HepG2 (cell line): ENCODE data around the gene KPNA3. TPM values are rescaled to one million over a fixed set of nuclear protein-coding genes. Genes with fewer than 3 reads are reported as not detected.
A peak's percentile ranks its signal among the peaks of the same experiment; 100 is the strongest.

ENCODE experiments used
- ESRRA ChIP-seq: sonication (generic); formaldehyde crosslinking; IDR thresholded peaks from 2 replicates; pipeline ENCODE4 v1.5.1; 2020; ENCODE audit warnings: mild to moderate bottlenecking, low read depth, missing genetic modification reagents
- GATAD2A ChIP-seq: IDR thresholded peaks from 2 replicates; pipeline ENCODE4 v1.6.1; 2016
- HNF4A ChIP-seq: sonication (generic); formaldehyde crosslinking; IDR thresholded peaks from 2 replicates; pipeline ENCODE4 v1.4.0; 2020; ENCODE audit warnings: missing genetic modification reagents
- NCOA2 ChIP-seq: sonication (generic); formaldehyde crosslinking; IDR thresholded peaks from 2 replicates; pipeline ENCODE4 v1.8.0; 2022; ENCODE audit warnings: inconsistent platforms
- NCOR1 ChIP-seq: fragments of 200-600 bp; sonication (generic); IDR thresholded peaks from 2 replicates; pipeline ENCODE4 v1.7.0; 2017; ENCODE audit warnings: antibody characterized with exemption, low read length, borderline replicate concordance
- NR2F6 ChIP-seq, 2 experiments: IDR thresholded peaks; 2 replicates each; pipeline ENCODE4 v1.6.1; 2016; ENCODE audit warnings: antibody characterized with exemption in 1 of 2, mild to moderate bottlenecking in 1 of 2
- TFDP1 ChIP-seq: IDR thresholded peaks from 2 replicates; pipeline ENCODE4 v1.6.1; 2016; ENCODE audit warnings: missing compliant biosample characterization, missing genetic modification reagents, borderline replicate concordance
- ZMYM4 ChIP-seq: sonication (generic); formaldehyde crosslinking; IDR thresholded peaks from 2 replicates; pipeline ENCODE4 v1.8.1; 2023; ENCODE audit warnings: mild to moderate bottlenecking, missing genetic modification reagents
- ZNF629 ChIP-seq: sonication (generic); formaldehyde crosslinking; conservative IDR thresholded peaks from 2 replicates; pipeline ENCODE4 v1.5.0; 2020; ENCODE audit warnings: missing genetic modification reagents
- ZNF782 ChIP-seq: sonication (generic); formaldehyde crosslinking; IDR thresholded peaks from 2 replicates; pipeline ENCODE4 v1.4.0; 2020; ENCODE audit warnings: missing genetic modification reagents, mild to moderate bottlenecking, borderline replicate concordance
- ZNF841 ChIP-seq: sonication (generic); formaldehyde crosslinking; IDR thresholded peaks from 2 replicates; pipeline ENCODE4 v1.8.1; 2023; ENCODE audit warnings: missing genetic modification reagents, borderline replicate concordance
- polyA plus RNA-seq, 8 experiments: library from polyadenylated mRNA; depleted of rRNA in 3 of 8; stranded (reverse) in 7 of 8; unstranded in 1 of 8; fragments of >200 nt; fragmentation: Illumina TruSeq in 4 of 8; extraction: Trizol in 4 of 8; gene quantifications; 2 replicates each; pipeline versions ENCODE4 v1.2.1 to v1.2.3, GENCODE V29; 2011 to 2016; ENCODE audit warnings: low read depth in 4 of 8, missing spikeins in 1 of 8, mixed read lengths in 1 of 8; ENCODE audit not compliant: insufficient read depth in 1 of 8
- total RNA-seq, 5 experiments: library from RNA; depleted of rRNA; stranded (reverse); fragments of >200 nt; fragmentation: Illumina TruSeq; extraction: Trizol; gene quantifications; 2 replicates each; pipeline ENCODE4 v1.2.3, GENCODE V29; 2016; ENCODE audit warnings: low read depth in 1 of 5
- TF ChIP-seq, protein P1 (sequence below): sonication (generic); formaldehyde crosslinking; IDR thresholded peaks from 2 replicates; pipeline ENCODE4 v1.4.0; 2020; ENCODE audit warnings: mild to moderate bottlenecking, missing genetic modification reagents
- TF ChIP-seq, protein P2 (sequence below): IDR thresholded peaks from 2 replicates; pipeline ENCODE4 v1.4.0; 2020; ENCODE audit warnings: mild to moderate bottlenecking, missing genetic modification reagents

The KPNA3 gene
- total and polyA plus RNA-seq, 2 of the 13 experiments (the other 11 are each of a cell fraction or from before 2014, with no cell fraction given), result 13.0 to 28.9 TPM

- TF ChIP-seq NCOR1, result peak; percentile 33; the same call in 1 of the 2 replicates
- TF ChIP-seq, protein P1, sequence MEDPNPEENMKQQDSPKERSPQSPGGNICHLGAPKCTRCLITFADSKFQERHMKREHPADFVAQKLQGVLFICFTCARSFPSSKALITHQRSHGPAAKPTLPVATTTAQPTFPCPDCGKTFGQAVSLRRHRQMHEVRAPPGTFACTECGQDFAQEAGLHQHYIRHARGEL (CRISPR knock-in tag), result no peak
- TF ChIP-seq HNF4A (CRISPR knock-in tag), result peak; percentile 82
- 0 out of 2 replicates have a peak, but pooled peaks have one; percentile 31 for TF ChIP-seq GATAD2A
- no peak for TF ChIP-seq TFDP1 (CRISPR knock-in tag)
- 0 out of 2 replicates have a peak, but pooled peaks have one; percentile 18 for TF ChIP-seq ZMYM4 (CRISPR knock-in tag)
- TF ChIP-seq, protein P2, sequence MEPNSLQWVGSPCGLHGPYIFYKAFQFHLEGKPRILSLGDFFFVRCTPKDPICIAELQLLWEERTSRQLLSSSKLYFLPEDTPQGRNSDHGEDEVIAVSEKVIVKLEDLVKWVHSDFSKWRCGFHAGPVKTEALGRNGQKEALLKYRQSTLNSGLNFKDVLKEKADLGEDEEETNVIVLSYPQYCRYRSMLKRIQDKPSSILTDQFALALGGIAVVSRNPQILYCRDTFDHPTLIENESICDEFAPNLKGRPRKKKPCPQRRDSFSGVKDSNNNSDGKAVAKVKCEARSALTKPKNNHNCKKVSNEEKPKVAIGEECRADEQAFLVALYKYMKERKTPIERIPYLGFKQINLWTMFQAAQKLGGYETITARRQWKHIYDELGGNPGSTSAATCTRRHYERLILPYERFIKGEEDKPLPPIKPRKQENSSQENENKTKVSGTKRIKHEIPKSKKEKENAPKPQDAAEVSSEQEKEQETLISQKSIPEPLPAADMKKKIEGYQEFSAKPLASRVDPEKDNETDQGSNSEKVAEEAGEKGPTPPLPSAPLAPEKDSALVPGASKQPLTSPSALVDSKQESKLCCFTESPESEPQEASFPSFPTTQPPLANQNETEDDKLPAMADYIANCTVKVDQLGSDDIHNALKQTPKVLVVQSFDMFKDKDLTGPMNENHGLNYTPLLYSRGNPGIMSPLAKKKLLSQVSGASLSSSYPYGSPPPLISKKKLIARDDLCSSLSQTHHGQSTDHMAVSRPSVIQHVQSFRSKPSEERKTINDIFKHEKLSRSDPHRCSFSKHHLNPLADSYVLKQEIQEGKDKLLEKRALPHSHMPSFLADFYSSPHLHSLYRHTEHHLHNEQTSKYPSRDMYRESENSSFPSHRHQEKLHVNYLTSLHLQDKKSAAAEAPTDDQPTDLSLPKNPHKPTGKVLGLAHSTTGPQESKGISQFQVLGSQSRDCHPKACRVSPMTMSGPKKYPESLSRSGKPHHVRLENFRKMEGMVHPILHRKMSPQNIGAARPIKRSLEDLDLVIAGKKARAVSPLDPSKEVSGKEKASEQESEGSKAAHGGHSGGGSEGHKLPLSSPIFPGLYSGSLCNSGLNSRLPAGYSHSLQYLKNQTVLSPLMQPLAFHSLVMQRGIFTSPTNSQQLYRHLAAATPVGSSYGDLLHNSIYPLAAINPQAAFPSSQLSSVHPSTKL, result peak; percentile 46; the same call in 1 of the 2 replicates
- no peak for TF ChIP-seq ZNF782 (CRISPR knock-in tag)
- 0 out of 2 replicates have a peak, but pooled peaks have one; percentile 15 for TF ChIP-seq NCOA2
- TF ChIP-seq ZNF841, result no peak
- no peak for TF ChIP-seq NR2F6 (IDR thresholded peaks at IDR 0.05)
- peak; percentile 33; the same call in 1 of the 2 replicates for TF ChIP-seq NR2F6 (CRISPR knock-in tag; IDR thresholded peaks at IDR 0.05)
- TF ChIP-seq ZNF629, result peak; percentile 51; the same call in 1 of the 2 replicates
- TF ChIP-seq ESRRA (CRISPR knock-in tag), result no peak
Observed at GRCh38 chr13:49812812-49813211, 20.3 kb upstream of the KPNA3 start (continued).
